Common myeloid progenitor, CD34-positive (primary cell): ENCODE measurements around the gene ZNF180. TPM values are rescaled to one million over a fixed set of nuclear protein-coding genes. Genes with fewer than 3 reads are reported as not detected.

Experiments
- CTCF ChIA-PET: fragments of 350-600 bp; sonication (Branson Sonifier 250); formaldehyde crosslinking; loops from one replicate; lab custom pipeline; 2021; ENCODE audit warnings: antibody characterized with exemption; lab: Charles Lee
- POLR2A ChIA-PET: fragments of 350-600 bp; sonication (Branson Sonifier 250); formaldehyde crosslinking; loops from one replicate; lab custom pipeline; 2021; ENCODE audit warnings: antibody characterized with exemption; lab: Charles Lee
- DNase-seq, 3 donors: peaks; one replicate each; pipeline versions ENCODE4 v3.0.0 to v3.0.0-alpha.2; 2013
- H3K27ac ChIP-seq, 2 experiments: 1 replicate in 1 of 2; 2 replicates in 1 of 2; pipeline ENCODE4 v1.7.0; 2013; ENCODE audit warnings: inconsistent platforms in 2 of 2, low read length in 2 of 2, mild to moderate bottlenecking in 2 of 2, low read depth in 1 of 2, moderate library complexity in 1 of 2; ENCODE audit not compliant: severe bottlenecking in 2 of 2, insufficient read depth in 1 of 2, poor library complexity in 1 of 2
- H3K27me3 ChIP-seq, 5 experiments: replicated peaks in 2 of 5; 1 replicate in 3 of 5; 2 replicates in 2 of 5; pipeline versions ENCODE4 v1.6.1 to v1.7.0; 2013; ENCODE audit warnings: low read length in 4 of 5, mild to moderate bottlenecking in 2 of 5, moderate library complexity in 2 of 5, inconsistent platforms in 1 of 5; ENCODE audit not compliant: insufficient read depth in 5 of 5, control insufficient read depth in 4 of 5
- H3K36me3 ChIP-seq, 4 experiments: 1 replicate in 2 of 4; 2 replicates in 2 of 4; pipeline versions ENCODE4 v1.6.1 to v1.7.0; 2013; ENCODE audit warnings: low read length in 3 of 4, control low read depth in 1 of 4, mild to moderate bottlenecking in 1 of 4; ENCODE audit not compliant: control insufficient read depth in 4 of 4, insufficient read depth in 4 of 4
- H3K4me1 ChIP-seq, 4 experiments: 1 replicate in 3 of 4; 2 replicates in 1 of 4; pipeline versions ENCODE4 v1.6.1 to v1.7.1; 2013; ENCODE audit warnings: low read length in 3 of 4, mild to moderate bottlenecking in 3 of 4, control low read depth in 1 of 4, inconsistent platforms in 1 of 4, moderate library complexity in 1 of 4; ENCODE audit not compliant: control insufficient read depth in 4 of 4, insufficient read depth in 4 of 4; ENCODE audit errors: control extremely low read depth in 1 of 4
- H3K4me3 ChIP-seq, 7 experiments: 1 replicate in 4 of 7; 2 replicates in 3 of 7; pipeline versions ENCODE4 v1.5.1 to v1.7.0; 2013; ENCODE audit warnings: mild to moderate bottlenecking in 7 of 7, low read length in 6 of 7, moderate library complexity in 6 of 7, inconsistent platforms in 2 of 7, low read depth in 2 of 7, control low read depth in 1 of 7; ENCODE audit not compliant: insufficient read depth in 4 of 7, control insufficient read depth in 1 of 7; ENCODE audit errors: extremely low read depth in 1 of 7
- H3K9me3 ChIP-seq, 5 experiments: 1 replicate in 4 of 5; 2 replicates in 1 of 5; pipeline versions ENCODE4 v1.6.1 to v1.7.1; 2013; ENCODE audit warnings: low read length in 4 of 5, mild to moderate bottlenecking in 2 of 5, inconsistent platforms in 1 of 5, low read depth in 1 of 5, moderate library complexity in 1 of 5; ENCODE audit not compliant: control insufficient read depth in 4 of 5, insufficient read depth in 2 of 5; ENCODE audit errors: control extremely low read depth in 1 of 5
- WGBS: methylation state at CpG from one replicate; pipeline ENCODE4 v1.1.5; 2013; ENCODE audit not compliant: insufficient coverage; 5-methylcytosine and 5-hydroxymethylcytosine counted together
- polyA plus RNA-seq: library from polyadenylated mRNA; unstranded; fragments of 120-200 nt; gene quantifications from one replicate; pipeline ENCODE4 v1.2.1, GENCODE V29; 2013

The ZNF180 gene
- polyA plus RNA-seq = 5.7 TPM

DNA sequence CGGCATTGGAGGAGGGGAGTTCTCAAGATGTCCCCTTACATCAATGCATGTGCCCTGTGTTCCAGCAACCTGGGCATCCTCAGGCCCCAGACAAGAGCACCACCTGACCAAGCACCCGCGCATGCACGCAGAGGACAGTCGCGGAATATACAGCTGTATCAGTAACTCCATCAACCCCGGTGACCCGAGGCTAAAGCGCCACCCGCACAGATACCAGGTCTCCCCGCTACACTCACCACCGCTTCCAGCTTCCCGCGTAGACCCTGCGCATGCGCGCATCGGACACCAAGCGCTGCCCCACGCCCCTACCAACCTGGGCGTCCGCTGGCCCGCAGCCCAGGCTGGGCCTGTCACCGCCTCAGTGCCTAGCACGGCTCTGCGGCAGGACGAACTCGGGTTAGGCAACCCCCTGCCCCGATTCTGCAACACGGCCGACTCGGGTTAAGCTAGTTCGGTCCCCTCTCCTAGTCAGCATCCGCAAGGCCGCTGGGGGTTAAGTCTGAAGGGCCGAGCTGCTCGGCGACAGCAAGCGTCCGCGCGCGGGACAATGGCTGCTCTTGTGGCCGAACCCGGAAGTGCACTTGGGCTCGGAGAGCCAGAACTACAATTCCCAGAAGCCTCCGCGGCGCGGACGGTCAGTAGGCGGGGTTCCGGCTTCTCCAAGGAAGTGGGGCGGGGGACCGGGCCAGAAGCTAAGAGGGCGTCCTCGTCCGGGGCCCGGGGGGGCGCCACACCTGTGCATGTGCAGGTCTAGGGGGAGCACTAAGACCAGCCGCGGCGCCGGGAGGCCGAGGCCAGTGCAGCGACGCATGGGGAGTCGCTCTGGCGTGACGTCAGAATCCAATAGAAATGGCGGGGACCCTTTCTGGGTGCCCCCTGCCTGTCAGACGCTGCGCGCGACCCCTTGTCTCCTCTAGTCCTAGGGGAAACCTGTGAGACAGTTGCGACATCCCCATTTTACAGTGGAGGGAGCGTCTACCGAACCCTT lies at the start of gene ZNF180:
ZNF180 (minus strand) TSS at position 561 of the 988 bp plus-strand sequence. CDS start 3,188 bp downstream, outside the sequence.
- POLR2A ChIA-PET = no interaction called here
- CTCF ChIA-PET = interaction anchor here (0.6 to 1.3 kb wide), 2 partner anchors 13 to 498 kb away, joined by 3 to 4 read pairs; no protein-coding TSS in a partner anchor
- H3K27me3 ChIP-seq = peaks cover 0 to 2% (median 0%) of the 10 kb centered on the region in 5 experiments
- peaks cover 8 to 22% (median 10%) of the 10 kb centered on the region in 4 experiments for H3K4me1 ChIP-seq
- peak within 1 kb of the TSS; percentile 85 to 96 (median 94) for H3K4me3 ChIP-seq
- under 1% methylated on average over 62 of the region's 78 CpGs for WGBS
- peaks cover 13 to 39% (median 28%) of the 10 kb centered on the region in 4 experiments for H3K36me3 ChIP-seq
- H3K27ac ChIP-seq = peak within 1 kb of the TSS; percentile 27 to 88
- DNase-seq = peak; percentile 97 to 99 (median 98)
- H3K9me3 ChIP-seq = peaks cover 0 to 43% (median 33%) of the 10 kb centered on the region in 5 experiments

DNA sequence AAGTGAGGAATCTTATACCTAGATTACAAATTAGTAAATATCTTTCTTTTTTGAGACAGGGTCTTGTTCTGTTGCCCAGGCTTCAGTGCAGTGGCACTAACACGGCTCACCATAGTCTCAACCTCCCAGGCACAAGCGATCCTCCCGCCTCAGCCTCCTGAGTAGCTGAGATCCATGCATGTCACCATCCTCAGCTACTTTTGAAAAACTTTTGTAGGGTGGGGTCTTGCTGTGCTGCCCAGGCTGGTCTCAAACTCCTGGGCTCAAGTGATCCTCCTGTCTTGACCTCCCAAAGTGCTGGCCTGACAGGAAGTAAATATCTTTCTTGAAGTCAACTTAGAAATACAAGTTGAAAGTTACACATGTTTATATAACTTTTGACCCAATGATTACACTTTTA lies 49.2 kb upstream of the ZNF180 start:
- Histone ChIP-seq H3K9me3 (no peaks in the 10 kb centered on the region), H3K4me3 (no peak overlapping the region), H3K36me3 (no peaks in the 10 kb centered on the region), H3K27me3 (peaks cover 0 to 11% (median 2%) of the 10 kb centered on the region in 5 experiments), H3K27ac (no peak overlapping the region), H3K4me1 (peaks cover 0 to 8% (median 3%) of the 10 kb centered on the region in 4 experiments)
- no peak for DNase-seq
- WGBS = 100% methylated on average over 2 of the region's 3 CpGs
- POLR2A ChIA-PET = no interaction called here
- CTCF ChIA-PET = no interaction called here

DNA sequence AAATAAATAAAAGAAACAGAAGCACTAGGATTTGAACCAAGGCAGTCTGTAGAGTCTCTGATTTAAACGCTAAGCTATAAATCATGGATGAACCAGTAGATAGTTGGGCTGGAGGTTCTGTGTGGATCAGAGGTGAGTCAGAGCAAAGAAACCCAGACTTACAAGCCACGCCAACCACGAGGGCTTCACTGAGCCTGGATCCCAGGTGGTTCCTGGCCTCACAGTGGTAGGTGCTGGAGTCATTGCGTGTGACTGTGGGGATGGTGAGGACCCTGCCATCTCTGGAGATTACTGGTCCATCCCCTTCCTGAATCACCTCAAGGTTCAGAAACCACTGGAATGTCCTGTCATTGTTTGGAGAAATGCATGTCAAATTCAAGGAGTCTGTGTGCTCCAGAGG lies 48.4 kb upstream of the ZNF180 start:
- peaks cover 0 to 11% (median 2%) of the 10 kb centered on the region in 5 experiments for H3K27me3 ChIP-seq
- POLR2A ChIA-PET = no interaction called here
- CTCF ChIA-PET = interaction anchor here (0.7 kb wide), 1 partner anchor 108 kb away, joined by 3 read pairs; no protein-coding TSS in a partner anchor
- H3K4me3 ChIP-seq = no peak overlapping the region
- H3K36me3 ChIP-seq = no peaks in the 10 kb centered on the region
- peaks cover 0 to 7% (median 1%) of the 10 kb centered on the region in 4 experiments for H3K4me1 ChIP-seq
- peak in 2 of 3 donors; percentile 14 to 21 for DNase-seq
- 82% methylated on average over 2 of the region's 4 CpGs for WGBS
- H3K27ac ChIP-seq = no peak overlapping the region
- no peaks in the 10 kb centered on the region for H3K9me3 ChIP-seq

DNA sequence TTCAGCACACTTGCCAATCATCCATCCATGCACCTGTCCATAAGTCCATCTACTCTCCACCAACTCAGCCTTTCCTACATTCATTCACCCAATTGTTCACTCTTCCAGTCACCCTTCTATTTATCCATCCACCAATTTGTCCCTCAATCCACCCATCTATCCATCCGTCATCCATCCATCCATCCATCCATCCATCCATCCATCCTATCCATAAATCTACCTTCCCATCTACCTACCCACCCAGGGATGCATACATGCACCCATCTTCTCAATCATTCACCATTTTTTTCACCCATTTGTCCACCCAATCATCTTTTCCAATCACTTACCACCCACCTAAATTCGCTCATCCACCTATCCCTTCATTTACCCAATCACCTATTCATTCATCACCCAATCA lies 43.7 kb upstream of the ZNF180 start:
- no peaks in the 10 kb centered on the region for H3K4me1 ChIP-seq
- no peak overlapping the region for H3K27ac ChIP-seq
- no peak for DNase-seq
- peaks cover 0 to 13% (median 2%) of the 10 kb centered on the region in 5 experiments for H3K27me3 ChIP-seq
- H3K9me3 ChIP-seq = no peaks in the 10 kb centered on the region
- no peaks in the 10 kb centered on the region for H3K36me3 ChIP-seq
- WGBS = 73% methylated on average over 2 of the region's 2 CpGs
- H3K4me3 ChIP-seq = no peak overlapping the region
- POLR2A ChIA-PET = no interaction called here
- CTCF ChIA-PET = no interaction called here

DNA sequence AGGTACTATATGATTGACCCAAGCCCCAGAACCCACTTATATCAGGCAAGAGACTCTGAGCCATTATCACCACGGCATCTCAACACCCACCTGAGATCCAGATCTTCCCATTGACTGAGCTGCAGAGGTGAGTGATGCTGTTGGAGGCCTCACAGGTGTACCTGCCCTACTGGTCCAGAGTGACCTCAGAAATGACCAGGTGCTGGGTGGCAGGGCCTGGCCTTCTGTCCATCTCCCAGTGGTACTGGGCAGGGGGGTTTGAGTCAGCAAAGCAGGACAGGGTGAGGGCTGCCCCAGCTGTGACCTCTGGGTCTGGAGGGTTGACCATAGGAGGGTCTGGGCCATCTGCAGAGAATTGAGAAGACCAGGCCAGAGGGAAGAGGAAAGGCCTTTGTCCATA lies 42.3 kb upstream of the ZNF180 start:
- 43% methylated on average over 1 of the region's 1 CpG for WGBS
- H3K36me3 ChIP-seq = no peaks in the 10 kb centered on the region
- no peak overlapping the region for H3K27ac ChIP-seq
- no peaks in the 10 kb centered on the region for H3K4me1 ChIP-seq
- ChIA-PET CTCF (no interaction called here), POLR2A (interaction anchor here (0.6 kb wide), 1 partner anchor 67 kb away, joined by 3 read pairs; no protein-coding TSS in a partner anchor)
- peaks cover 0 to 11% (median 4%) of the 10 kb centered on the region in 5 experiments for H3K27me3 ChIP-seq
- no peak for DNase-seq
- no peak overlapping the region for H3K4me3 ChIP-seq
- no peaks in the 10 kb centered on the region for H3K9me3 ChIP-seq

DNA sequence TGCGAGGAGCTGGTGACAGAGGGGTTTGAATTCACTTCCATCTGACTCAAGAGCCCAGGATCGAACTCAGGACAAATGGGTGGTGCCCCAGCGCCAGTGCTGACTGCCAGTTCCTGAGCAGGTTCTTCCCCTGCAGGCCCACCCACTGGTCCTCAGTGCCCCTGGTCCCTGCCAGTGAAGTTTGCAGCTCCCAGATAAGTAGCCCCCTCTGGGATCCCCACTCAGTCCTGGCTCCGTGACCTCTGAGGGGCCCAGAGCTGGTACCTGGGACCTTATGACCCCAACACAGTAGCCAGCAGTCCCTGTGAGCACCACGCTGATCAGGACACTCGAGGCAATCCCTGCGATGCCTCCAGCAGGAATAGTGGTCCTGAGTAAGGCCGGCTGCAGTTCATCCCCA lies 40.4 kb upstream of the ZNF180 start:
- CTCF ChIA-PET = no interaction called here
- Histone ChIP-seq H3K27me3 (peaks cover 0 to 9% (median 2%) of the 10 kb centered on the region in 5 experiments), H3K4me1 (no peaks in the 10 kb centered on the region), H3K9me3 (peaks cover 0 to 2% (median under 1%) of the 10 kb centered on the region in 5 experiments), H3K4me3 (no peak overlapping the region), H3K27ac (no peak overlapping the region), H3K36me3 (no peaks in the 10 kb centered on the region)
- POLR2A ChIA-PET = no interaction called here
- 91% methylated on average over 7 of the region's 8 CpGs for WGBS
- no peak for DNase-seq
